SK-N-SH (cell line): ENCODE results near the gene ARGLU1. TPM values are rescaled to one million over a fixed set of nuclear protein-coding genes. Genes with fewer than 3 reads are reported as not detected.

Experiments used
- CTCF ChIA-PET: fragments of 300-600, 350-600 bp; formaldehyde crosslinking; extraction: SDS; loops from one replicate; lab custom pipeline; 2021; lab: Yijun Ruan, JAX
- POLR2A ChIA-PET: fragments of 350-600 bp; sonication (Branson Sonifier 250); formaldehyde crosslinking; extraction: SDS; loops from one replicate; lab custom pipeline; 2020; ENCODE audit warnings: antibody characterized with exemption, inconsistent platforms; lab: Yijun Ruan, JAX
- DNase-seq: peaks from one replicate; pipeline ENCODE4 v3.0.0; 2012
- H2AFZ ChIP-seq: fragments of 200-600 bp; sonication (generic); 2 replicates; pipeline ENCODE4 v1.8.1; 2016; ENCODE audit warnings: antibody characterized with exemption, mild to moderate bottlenecking, low read depth
- H3F3A ChIP-seq: fragments of 200-600 bp; sonication (generic); replicated peaks from 2 replicates; pipeline ENCODE3; 2016; ENCODE audit warnings: antibody characterized with exemption, mild to moderate bottlenecking; ENCODE audit not compliant: insufficient read depth
- H3K27ac ChIP-seq, 2 experiments: fragments of 200-500 bp in 1 of 2; fragments of 200-600 bp in 1 of 2; sonication (Bioruptor generic) in 1 of 2; sonication (generic), shearing (Covaris generic) in 1 of 2; 2 replicates each; pipeline versions ENCODE4 v1.5.1 to v1.6.1; 2014 to 2016; ENCODE audit warnings: low read depth in 2 of 2, inconsistent platforms in 1 of 2, low read length in 1 of 2, mild to moderate bottlenecking in 1 of 2, mixed read lengths in 1 of 2
- H3K27me3 ChIP-seq: fragments of 200-600 bp; sonication (generic), shearing (Covaris generic); 2 replicates; pipeline ENCODE4 v1.6.1; 2016; ENCODE audit warnings: mixed run types; ENCODE audit not compliant: insufficient read depth
- H3K36me3 ChIP-seq, 2 experiments: fragments of 200-500 bp in 1 of 2; fragments of 200-600 bp in 1 of 2; sonication (Bioruptor generic) in 1 of 2; sonication (generic) in 1 of 2; replicated peaks in 1 of 2; 2 replicates each; pipeline versions ENCODE3 to v1.5.1; 2014 to 2016; ENCODE audit warnings: low read length in 1 of 2, mild to moderate bottlenecking in 1 of 2; ENCODE audit not compliant: insufficient read depth in 2 of 2, control insufficient read depth in 1 of 2
- H3K4me1 ChIP-seq, 2 experiments: fragments of 200-500 bp in 1 of 2; fragments of 200-600 bp in 1 of 2; sonication (Bioruptor generic) in 1 of 2; sonication (generic), shearing (Covaris generic) in 1 of 2; 2 replicates each; pipeline versions ENCODE4 v1.5.1 to v1.6.1; 2014 to 2016; ENCODE audit warnings: low read depth in 1 of 2, low read length in 1 of 2, mixed run types in 1 of 2; ENCODE audit not compliant: insufficient read depth in 2 of 2, control insufficient read depth in 1 of 2
- H3K4me2 ChIP-seq: fragments of 200-600 bp; sonication (generic), shearing (Covaris generic); 2 replicates; pipeline ENCODE4 v1.6.1; 2017; ENCODE audit warnings: mixed run types
- H3K4me3 ChIP-seq, 2 experiments: fragments of 200-500 bp in 1 of 2; fragments of 200-600 bp in 1 of 2; sonication (Bioruptor generic) in 1 of 2; sonication (generic), shearing (Covaris generic) in 1 of 2; 2 replicates each; pipeline versions ENCODE4 v1.5.1 to v1.8.1; 2014 to 2016; ENCODE audit warnings: low read depth in 2 of 2, inconsistent platforms in 1 of 2, low read length in 1 of 2, mild to moderate bottlenecking in 1 of 2, mixed read lengths in 1 of 2, moderate library complexity in 1 of 2
- H3K79me2 ChIP-seq: fragments of 200-600 bp; sonication (generic); 2 replicates; pipeline ENCODE4 v1.8.1; 2017; ENCODE audit warnings: mild to moderate bottlenecking; ENCODE audit not compliant: insufficient read depth
- H3K9ac ChIP-seq: fragments of 200-600 bp; sonication (generic); 2 replicates; pipeline ENCODE4 v1.6.1; 2017; ENCODE audit warnings: mixed run types
- H3K9me2 ChIP-seq: fragments of 200-600 bp; sonication (generic); 2 replicates; pipeline ENCODE4 v1.6.1; 2017; ENCODE audit warnings: mixed run types
- H3K9me3 ChIP-seq: fragments of 200-600 bp; sonication (generic); 2 replicates; pipeline ENCODE4 v1.6.1; 2017; ENCODE audit warnings: mixed run types, mild to moderate bottlenecking, moderate library complexity
- H4K20me1 ChIP-seq: fragments of 200-600 bp; sonication (generic); 2 replicates; pipeline ENCODE4 v1.6.1; 2017; ENCODE audit warnings: mild to moderate bottlenecking, mixed run types; ENCODE audit not compliant: insufficient read depth
- ELF1 ChIP-seq: IDR thresholded peaks from 2 replicates; pipeline ENCODE4 v1.4.0; 2012
- EP300 ChIP-seq, 2 experiments: IDR thresholded peaks; 2 replicates each; pipeline versions ENCODE4 v1.4.0 to v1.6.1; 2012; ENCODE audit warnings: borderline replicate concordance in 1 of 2, low read depth in 1 of 2, low read length in 1 of 2
- GATA2 ChIP-seq: sonication (generic); formaldehyde crosslinking; IDR thresholded peaks from 2 replicates; pipeline ENCODE4 v1.5.0; 2020; ENCODE audit warnings: mild to moderate bottlenecking, missing genetic modification reagents
- IRF3 ChIP-seq: fragments of 150-350 bp; IDR thresholded peaks from 2 replicates; pipeline ENCODE4 v1.6.1; 2016; ENCODE audit warnings: mild to moderate bottlenecking, low read depth, low read length
- JUND ChIP-seq: IDR thresholded peaks from 2 replicates; pipeline ENCODE4 v1.4.0; 2012
- MAX ChIP-seq: IDR thresholded peaks from 2 replicates; pipeline ENCODE4 v1.4.0; 2012; ENCODE audit warnings: low read depth
- MEF2A ChIP-seq: IDR thresholded peaks from 2 replicates; pipeline ENCODE4 v1.4.0; 2012; ENCODE audit warnings: low read depth, borderline replicate concordance
- MXI1 ChIP-seq: IDR thresholded peaks from 2 replicates; pipeline ENCODE4 v1.6.1; 2012; ENCODE audit warnings: mild to moderate bottlenecking, low read depth, low read length, improper control_type of control experiment
- NFIC ChIP-seq: IDR thresholded peaks from 2 replicates; pipeline ENCODE4 v1.4.0; 2012; ENCODE audit warnings: borderline replicate concordance
- POLR2AphosphoS5 ChIP-seq: IDR thresholded peaks from 2 replicates; pipeline ENCODE4 v1.6.1; 2012; ENCODE audit warnings: low read depth, low read length
- RXRA ChIP-seq: IDR thresholded peaks from 2 replicates; pipeline ENCODE4 v1.4.0; 2012; ENCODE audit warnings: low read depth, mild to moderate bottlenecking, borderline replicate concordance
- SIN3A ChIP-seq: IDR thresholded peaks from 2 replicates; pipeline ENCODE4 v1.6.1; 2012; ENCODE audit warnings: low read depth, mild to moderate bottlenecking, low read length, moderate library complexity, borderline replicate concordance
- TAF1 ChIP-seq: IDR thresholded peaks from 2 replicates; pipeline ENCODE4 v1.6.1; 2012; ENCODE audit warnings: low read depth, mild to moderate bottlenecking, low read length, moderate library complexity, borderline replicate concordance
- TCF12 ChIP-seq: IDR thresholded peaks from 2 replicates; pipeline ENCODE4 v1.4.0; 2012
- TEAD4 ChIP-seq: IDR thresholded peaks from 2 replicates; pipeline ENCODE4 v1.4.0; 2012; ENCODE audit warnings: mild to moderate bottlenecking, borderline replicate concordance; ENCODE audit not compliant: insufficient read depth
- USF2 ChIP-seq: fragments of 150-350 bp; IDR thresholded peaks from 2 replicates; pipeline ENCODE4 v1.6.1; 2017; ENCODE audit warnings: antibody characterized with exemption, low read length, low read depth, borderline replicate concordance
- YY1 ChIP-seq: IDR thresholded peaks from 2 replicates; pipeline ENCODE4 v1.4.0; 2012; ENCODE audit warnings: low read depth, mild to moderate bottlenecking
- WGBS: methylation state at CpG from one replicate; pipeline ENCODE4 v1.1.6; 2017; ENCODE audit warnings: low lambda C conversion rate; 5-methylcytosine and 5-hydroxymethylcytosine counted together
- polyA plus RNA-seq, 3 experiments: library from polyadenylated mRNA; depleted of rRNA; stranded (reverse); fragments of >200 nt; gene quantifications; 2 replicates each; pipeline ENCODE4 v1.2.3, GENCODE V29; 2012

ARGLU1 gene
- polyA plus RNA-seq, 1 of the 3 experiments (the other 2 are of a cell fraction), result 101 TPM

GRCh38 chr13:106570299-106570852, 2.4 kb upstream of the ARGLU1 start:
- no peaks in the 10 kb centered on the region for H3K27me3 ChIP-seq
- no peaks in the 10 kb centered on the region for H3K9me3 ChIP-seq
- no peaks in the 10 kb centered on the region for H3F3A ChIP-seq
- H3K4me3 ChIP-seq, result no peak overlapping the region
- peaks cover 18% of the 10 kb centered on the region for H4K20me1 ChIP-seq
- DNase-seq, result peak; percentile 32
- H3K4me1 ChIP-seq, result peaks cover 3 to 9% of the 10 kb centered on the region in 2 experiments; a peak in 3 of 4 replicates
- H2AFZ ChIP-seq, result no peak overlapping the region
- WGBS, result 71% methylated on average over 14 of the region's 14 CpGs
- H3K36me3 ChIP-seq, result no peaks in the 10 kb centered on the region
- POLR2A ChIA-PET, result no interaction called here
- H3K9me2 ChIP-seq, result no peaks in the 10 kb centered on the region
- H3K9ac ChIP-seq, result no peak overlapping the region
- CTCF ChIA-PET, result interaction anchor here (0.8 kb wide), 1 partner anchor 34 kb away, joined by 3 read pairs; no protein-coding TSS in a partner anchor
- H3K27ac ChIP-seq, result no peak overlapping the region
- H3K4me2 ChIP-seq, result no peak overlapping the region
- TF ChIP-seq TCF12, result no peak
- TF ChIP-seq MAX, result no peak
- TF ChIP-seq USF2, result no peak
- no peak for TF ChIP-seq NFIC
- no peak for TF ChIP-seq SIN3A
- TF ChIP-seq MEF2A, result no peak
- TF ChIP-seq IRF3, result no peak
- TF ChIP-seq TEAD4, result no peak
- TF ChIP-seq JUND, result no peak
- TF ChIP-seq RXRA, result no peak
- TF ChIP-seq EP300 (IDR thresholded peaks at IDR 0.05; ENCODE audit: borderline replicate concordance in 1 of 2, low read depth in 1 of 2, low read length in 1 of 2), result no peak
- TF ChIP-seq ELF1, result no peak
- no peak for TF ChIP-seq POLR2AphosphoS5
- TF ChIP-seq MXI1, result no peak
- TF ChIP-seq YY1, result no peak
- no peak for TF ChIP-seq GATA2
- TF ChIP-seq TAF1, result no peak
- H3K79me2 ChIP-seq, result peaks cover 26% of the 10 kb centered on the region
